ENCODE data around the gene RABGAP1. TPM values are rescaled to one million over a fixed set of nuclear protein-coding genes. Genes with fewer than 3 reads are reported as not detected.

Gene RABGAP1
- total and polyA plus RNA-seq, 3 donors from 2014 or later = 53.0 to 113 (median 94.0) TPM

- no peak for DNase-seq
- no peak overlapping the region for H3K4me3 ChIP-seq
- no peak overlapping the region for H3K27ac ChIP-seq
- no peaks in the 10 kb centered on the region for H3K4me1 ChIP-seq
- no peaks in the 10 kb centered on the region for H3K9me3 ChIP-seq
- 79 to 86% methylated on average over 4 of the region's 4 CpGs for WGBS, 2 donors
- no peak for TF ChIP-seq POLR2A (IDR thresholded peaks at IDR 0.05)
- H3K36me3 ChIP-seq (ENCODE audit: low read depth, missing control alignments) = no peaks in the 10 kb centered on the region
- no peaks in the 10 kb centered on the region for H3K27me3 ChIP-seq
- intact Hi-C loops (cut with DNase I; ENCODE audit: low total_unique reads) = loop anchor here (10.0 kb wide), 1 partner anchor 257 kb away; no protein-coding TSS in a partner anchor
These were observed 146.6 kb downstream of the RABGAP1 start for GRCh38 chr9:123087359-123087888.

- H3K27me3 ChIP-seq = no peaks in the 10 kb centered on the region
- 96 to 100% methylated on average over 1 of the region's 1 CpG for WGBS, 2 donors
- no peaks in the 10 kb centered on the region for H3K36me3 ChIP-seq (ENCODE audit: low read depth, missing control alignments)
- H3K4me1 ChIP-seq = no peaks in the 10 kb centered on the region
- DNase-seq = no peak
- intact Hi-C loops (cut with DNase I; ENCODE audit: low total_unique reads) = loop anchor here (10.0 kb wide), 1 partner anchor 256 kb away; no protein-coding TSS in a partner anchor
- H3K4me3 ChIP-seq = no peak overlapping the region
- H3K9me3 ChIP-seq = no peaks in the 10 kb centered on the region
- TF ChIP-seq CTCF (IDR thresholded peaks at IDR 0.05) = no peak
- TF ChIP-seq POLR2A (IDR thresholded peaks at IDR 0.05) = no peak
- no peak overlapping the region for H3K27ac ChIP-seq
These were observed 148.2 kb downstream of the RABGAP1 start for GRCh38 chr9:123089040-123089439.

GRCh38 chr9:123089790-123090189 lies 149.0 kb downstream of the RABGAP1 start:
- WGBS, 2 donors = 94 to 96% methylated on average over 5 of the region's 5 CpGs
- H3K4me3 ChIP-seq = no peak overlapping the region
- H3K9me3 ChIP-seq = no peaks in the 10 kb centered on the region
- intact Hi-C loops (cut with DNase I; ENCODE audit: low total_unique reads) = loop anchor here (10.0 kb wide), 1 partner anchor 255 kb away; no protein-coding TSS in a partner anchor
- no peak overlapping the region for H3K27ac ChIP-seq
- DNase-seq = no peak
- H3K4me1 ChIP-seq = no peaks in the 10 kb centered on the region
- H3K27me3 ChIP-seq = no peaks in the 10 kb centered on the region
- TF ChIP-seq CTCF (IDR thresholded peaks at IDR 0.05) (no peak), POLR2A (IDR thresholded peaks at IDR 0.05) (no peak)
- H3K36me3 ChIP-seq (ENCODE audit: low read depth, missing control alignments) = no peaks in the 10 kb centered on the region

GRCh38 chr9:123090198-123090896 lies 149.5 kb downstream of the RABGAP1 start:
- H3K4me3 ChIP-seq = no peak overlapping the region
- H3K9me3 ChIP-seq = no peaks in the 10 kb centered on the region
- TF ChIP-seq CTCF (IDR thresholded peaks at IDR 0.05) = no peak
- peaks cover 5% of the 10 kb centered on the region for H3K4me1 ChIP-seq
- H3K27me3 ChIP-seq = no peaks in the 10 kb centered on the region
- H3K36me3 ChIP-seq (ENCODE audit: low read depth, missing control alignments) = no peaks in the 10 kb centered on the region
- DNase-seq = no peak
- intact Hi-C loops (cut with DNase I; ENCODE audit: low total_unique reads) = no loop called here
- H3K27ac ChIP-seq = no peak overlapping the region
- WGBS, 2 donors = 67 to 81% methylated on average over 8 of the region's 8 CpGs

- Histone ChIP-seq H3K27ac (no peak overlapping the region), H3K9me3 (no peaks in the 10 kb centered on the region), H3K27me3 (no peaks in the 10 kb centered on the region), H3K4me1 (peaks cover 7% of the 10 kb centered on the region), H3K4me3 (no peak overlapping the region), H3K36me3 (ENCODE audit: low read depth, missing control alignments) (no peaks in the 10 kb centered on the region)
- DNase-seq = no peak
- intact Hi-C loops (cut with DNase I; ENCODE audit: low total_unique reads) = no loop called here
- WGBS, 2 donors = 85% methylated on average over 2 of the region's 2 CpGs
- TF ChIP-seq CTCF (IDR thresholded peaks at IDR 0.05) (no peak), POLR2A (IDR thresholded peaks at IDR 0.05) (no peak)
These were observed 150.1 kb downstream of the RABGAP1 start for GRCh38 chr9:123090956-123091355.

Measured in testis (tissue), 3 donors.